ENCODE results near the gene IGF2BP2.

DNA sequence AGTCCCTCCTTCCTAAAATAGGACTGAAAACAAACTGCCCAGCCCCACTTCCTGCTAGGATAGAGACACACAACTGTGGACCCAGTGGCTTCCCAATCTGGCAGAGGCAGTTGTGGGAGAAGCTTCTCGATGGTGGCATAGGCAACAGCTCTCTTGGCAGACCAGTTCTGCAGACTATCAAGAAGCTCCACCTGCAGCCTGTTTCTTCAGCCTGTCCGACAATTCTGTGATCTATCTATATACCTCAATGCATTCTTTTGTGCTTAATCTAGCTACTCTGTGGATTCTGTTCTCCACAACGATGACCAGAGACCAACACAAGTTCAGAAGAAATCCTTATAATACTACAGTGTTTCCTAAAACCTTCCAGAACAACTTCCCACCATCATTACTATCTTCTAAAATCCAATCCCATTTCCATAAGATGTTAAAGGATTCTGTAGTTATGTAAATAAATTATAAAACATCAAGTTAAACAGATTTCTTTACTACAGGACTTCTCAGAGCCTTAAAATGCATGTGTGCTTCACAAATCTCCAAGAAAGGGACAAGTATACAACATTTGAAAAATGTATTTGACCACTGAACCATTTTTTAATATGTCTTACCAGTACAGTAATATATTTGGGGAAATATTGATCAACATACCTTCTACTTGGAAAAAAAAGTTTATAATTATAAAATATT, 57.7 kb downstream of the IGF2BP2 start:
- TF ChIP-seq RBBP5 (IDR thresholded peaks at IDR 0.05; ENCODE audit: borderline replicate concordance, low read depth, low read length) (no peak), EZH2 (IDR thresholded peaks at IDR 0.05; ENCODE audit: low read depth, low read length, severe bottlenecking) (no peak), CHD1 (IDR thresholded peaks at IDR 0.05; ENCODE audit: low read depth, low read length) (no peak), EP300 (IDR thresholded peaks at IDR 0.05; ENCODE audit: borderline replicate concordance in 1 of 2, low read depth in 2 of 2, low read length in 2 of 2) (no peak), GABPA (IDR thresholded peaks at IDR 0.05; ENCODE audit: borderline replicate concordance, insufficient read depth, low read length) (no peak), RAD21 (IDR thresholded peaks at IDR 0.05 in 1 of 2, conservative IDR thresholded peaks at IDR 0.05 in 1 of 2; ENCODE audit: low read depth in 2 of 2, low read length in 2 of 2) (no peak), FOSL1 (IDR thresholded peaks at IDR 0.05; ENCODE audit: insufficient read depth, low read depth, low read length) (no peak), KDM5A (IDR thresholded peaks at IDR 0.05; ENCODE audit: low read length) (no peak)
- TF ChIP-seq, protein P1, sequence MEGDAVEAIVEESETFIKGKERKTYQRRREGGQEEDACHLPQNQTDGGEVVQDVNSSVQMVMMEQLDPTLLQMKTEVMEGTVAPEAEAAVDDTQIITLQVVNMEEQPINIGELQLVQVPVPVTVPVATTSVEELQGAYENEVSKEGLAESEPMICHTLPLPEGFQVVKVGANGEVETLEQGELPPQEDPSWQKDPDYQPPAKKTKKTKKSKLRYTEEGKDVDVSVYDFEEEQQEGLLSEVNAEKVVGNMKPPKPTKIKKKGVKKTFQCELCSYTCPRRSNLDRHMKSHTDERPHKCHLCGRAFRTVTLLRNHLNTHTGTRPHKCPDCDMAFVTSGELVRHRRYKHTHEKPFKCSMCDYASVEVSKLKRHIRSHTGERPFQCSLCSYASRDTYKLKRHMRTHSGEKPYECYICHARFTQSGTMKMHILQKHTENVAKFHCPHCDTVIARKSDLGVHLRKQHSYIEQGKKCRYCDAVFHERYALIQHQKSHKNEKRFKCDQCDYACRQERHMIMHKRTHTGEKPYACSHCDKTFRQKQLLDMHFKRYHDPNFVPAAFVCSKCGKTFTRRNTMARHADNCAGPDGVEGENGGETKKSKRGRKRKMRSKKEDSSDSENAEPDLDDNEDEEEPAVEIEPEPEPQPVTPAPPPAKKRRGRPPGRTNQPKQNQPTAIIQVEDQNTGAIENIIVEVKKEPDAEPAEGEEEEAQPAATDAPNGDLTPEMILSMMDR (IDR thresholded peaks at IDR 0.05; ENCODE audit: control extremely low read depth in 1 of 3, insufficient read depth in 1 of 3, low read depth in 1 of 3, low read length in 3 of 3) = no peak

All from H1 (cell line).